GM10266 (cell line): ENCODE measurements around the gene PDCD6IP.
"Not testable (repeated sequence)": the region's sequence is repeated elsewhere in the genome, so short reads cannot be mapped to it uniquely, and the experiment has no call there.

ENCODE experiments used
- DNase-seq: peaks from one replicate; pipeline ENCODE4 v3.0.0; 2012; ENCODE audit errors: extremely low spot score
- TF ChIP-seq, protein P1 (sequence below): IDR thresholded peaks from 2 replicates; pipeline ENCODE4 v1.5.1; 2012; ENCODE audit warnings: mild to moderate bottlenecking, low read depth; ENCODE audit not compliant: control insufficient read depth, insufficient read depth; ENCODE audit errors: missing control alignments

PDCD6IP gene, protein sequence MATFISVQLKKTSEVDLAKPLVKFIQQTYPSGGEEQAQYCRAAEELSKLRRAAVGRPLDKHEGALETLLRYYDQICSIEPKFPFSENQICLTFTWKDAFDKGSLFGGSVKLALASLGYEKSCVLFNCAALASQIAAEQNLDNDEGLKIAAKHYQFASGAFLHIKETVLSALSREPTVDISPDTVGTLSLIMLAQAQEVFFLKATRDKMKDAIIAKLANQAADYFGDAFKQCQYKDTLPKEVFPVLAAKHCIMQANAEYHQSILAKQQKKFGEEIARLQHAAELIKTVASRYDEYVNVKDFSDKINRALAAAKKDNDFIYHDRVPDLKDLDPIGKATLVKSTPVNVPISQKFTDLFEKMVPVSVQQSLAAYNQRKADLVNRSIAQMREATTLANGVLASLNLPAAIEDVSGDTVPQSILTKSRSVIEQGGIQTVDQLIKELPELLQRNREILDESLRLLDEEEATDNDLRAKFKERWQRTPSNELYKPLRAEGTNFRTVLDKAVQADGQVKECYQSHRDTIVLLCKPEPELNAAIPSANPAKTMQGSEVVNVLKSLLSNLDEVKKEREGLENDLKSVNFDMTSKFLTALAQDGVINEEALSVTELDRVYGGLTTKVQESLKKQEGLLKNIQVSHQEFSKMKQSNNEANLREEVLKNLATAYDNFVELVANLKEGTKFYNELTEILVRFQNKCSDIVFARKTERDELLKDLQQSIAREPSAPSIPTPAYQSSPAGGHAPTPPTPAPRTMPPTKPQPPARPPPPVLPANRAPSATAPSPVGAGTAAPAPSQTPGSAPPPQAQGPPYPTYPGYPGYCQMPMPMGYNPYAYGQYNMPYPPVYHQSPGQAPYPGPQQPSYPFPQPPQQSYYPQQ

DNA sequence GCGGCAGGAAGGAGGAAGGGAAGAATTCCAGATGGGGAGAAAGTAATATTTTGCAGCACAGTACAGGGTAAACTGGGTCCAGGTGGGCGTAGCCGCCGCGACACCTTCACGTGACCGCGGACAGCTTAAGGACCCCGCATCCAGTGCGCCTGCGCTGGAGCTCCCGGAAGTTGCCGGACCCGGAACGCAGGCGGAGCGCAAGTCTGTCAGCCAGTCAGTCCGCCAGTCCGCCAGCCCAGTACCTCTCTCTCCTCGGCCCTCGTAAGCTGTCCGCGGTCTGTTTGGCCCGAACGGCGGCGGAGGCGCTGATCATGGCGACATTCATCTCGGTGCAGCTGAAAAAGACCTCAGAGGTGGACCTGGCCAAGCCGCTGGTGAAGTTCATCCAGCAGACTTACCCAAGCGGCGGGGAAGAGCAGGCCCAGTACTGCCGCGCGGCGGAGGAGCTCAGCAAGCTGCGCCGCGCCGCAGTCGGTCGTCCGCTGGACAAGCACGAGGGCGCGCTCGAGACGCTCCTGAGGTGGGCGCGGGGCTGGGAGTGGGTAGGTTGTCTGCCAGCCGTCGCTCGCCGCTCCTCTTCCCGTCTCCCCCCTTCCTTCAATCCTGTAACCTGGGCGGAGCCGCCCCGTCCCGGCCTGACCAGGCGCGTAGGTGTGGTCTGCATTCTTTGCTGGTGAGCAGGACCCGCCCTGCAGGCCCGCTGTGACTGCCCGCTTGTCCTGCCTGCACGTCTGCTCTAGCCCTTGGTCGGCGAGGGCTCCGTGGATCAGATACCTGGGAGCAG lies at the start of gene PDCD6IP:
Gene PDCD6IP, plus strand, starts transcription at position 213 of the 784 bp plus-strand sequence. Its CDS starts 99 bp downstream, at position 312.
- peak; percentile 89 for DNase-seq
- TF ChIP-seq, protein P1, sequence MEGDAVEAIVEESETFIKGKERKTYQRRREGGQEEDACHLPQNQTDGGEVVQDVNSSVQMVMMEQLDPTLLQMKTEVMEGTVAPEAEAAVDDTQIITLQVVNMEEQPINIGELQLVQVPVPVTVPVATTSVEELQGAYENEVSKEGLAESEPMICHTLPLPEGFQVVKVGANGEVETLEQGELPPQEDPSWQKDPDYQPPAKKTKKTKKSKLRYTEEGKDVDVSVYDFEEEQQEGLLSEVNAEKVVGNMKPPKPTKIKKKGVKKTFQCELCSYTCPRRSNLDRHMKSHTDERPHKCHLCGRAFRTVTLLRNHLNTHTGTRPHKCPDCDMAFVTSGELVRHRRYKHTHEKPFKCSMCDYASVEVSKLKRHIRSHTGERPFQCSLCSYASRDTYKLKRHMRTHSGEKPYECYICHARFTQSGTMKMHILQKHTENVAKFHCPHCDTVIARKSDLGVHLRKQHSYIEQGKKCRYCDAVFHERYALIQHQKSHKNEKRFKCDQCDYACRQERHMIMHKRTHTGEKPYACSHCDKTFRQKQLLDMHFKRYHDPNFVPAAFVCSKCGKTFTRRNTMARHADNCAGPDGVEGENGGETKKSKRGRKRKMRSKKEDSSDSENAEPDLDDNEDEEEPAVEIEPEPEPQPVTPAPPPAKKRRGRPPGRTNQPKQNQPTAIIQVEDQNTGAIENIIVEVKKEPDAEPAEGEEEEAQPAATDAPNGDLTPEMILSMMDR = no peak

DNA sequence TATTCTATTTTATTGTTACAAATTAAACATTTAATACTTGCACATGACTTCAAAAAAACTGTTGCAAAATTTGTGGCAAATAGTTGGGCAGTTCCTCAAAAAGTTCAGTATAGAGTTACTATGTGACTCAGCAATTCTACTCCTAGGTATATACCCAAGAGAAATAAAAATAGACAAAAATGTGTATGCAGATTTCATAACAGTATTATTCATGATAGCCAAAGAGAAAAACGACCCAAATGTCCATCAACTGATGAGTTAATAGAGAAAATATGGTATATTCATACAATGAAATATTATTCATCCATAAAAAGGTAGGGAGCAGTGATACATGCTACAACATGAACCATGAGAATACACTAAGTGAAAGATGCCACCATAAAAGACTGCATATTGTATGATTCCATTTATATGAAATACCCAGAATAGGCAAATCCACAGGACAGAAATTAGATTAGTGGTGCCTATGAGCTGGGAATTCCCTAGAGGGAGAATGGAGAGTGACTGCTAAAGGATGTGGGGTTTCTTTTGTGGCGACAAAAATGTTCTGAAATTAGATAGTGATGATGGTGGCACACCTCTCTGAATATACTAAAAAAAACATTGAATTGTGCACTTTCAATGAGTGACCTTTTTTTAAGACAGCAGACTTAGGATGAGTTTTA lies 48.8 kb upstream of the PDCD6IP start:
- DNase-seq = no peak
- TF ChIP-seq, protein P1 = no peak

DNA sequence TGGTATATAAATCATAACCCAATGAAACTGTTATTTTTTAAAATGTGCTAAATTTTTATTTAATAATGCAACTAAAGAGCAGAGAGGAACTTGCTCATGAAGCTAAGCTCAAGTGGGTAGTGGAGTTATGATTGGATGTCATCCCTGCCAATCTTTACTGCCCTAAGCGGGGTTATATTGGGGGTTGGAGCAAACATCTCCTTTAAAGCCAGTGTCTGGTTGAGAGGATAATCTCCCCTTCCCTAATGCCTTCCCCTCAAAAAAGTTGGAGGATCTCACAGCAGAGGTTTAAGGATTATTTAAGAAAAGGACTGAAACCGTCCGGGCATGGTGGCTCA lies 48.2 kb upstream of the PDCD6IP start:
- TF ChIP-seq, protein P1 = no peak
- no peak for DNase-seq

- TF ChIP-seq, protein P1 = no peak
- DNase-seq = no peak
These were observed 47.1 kb upstream of the PDCD6IP start for GRCh38 chr3:33751336-33751735.

DNA sequence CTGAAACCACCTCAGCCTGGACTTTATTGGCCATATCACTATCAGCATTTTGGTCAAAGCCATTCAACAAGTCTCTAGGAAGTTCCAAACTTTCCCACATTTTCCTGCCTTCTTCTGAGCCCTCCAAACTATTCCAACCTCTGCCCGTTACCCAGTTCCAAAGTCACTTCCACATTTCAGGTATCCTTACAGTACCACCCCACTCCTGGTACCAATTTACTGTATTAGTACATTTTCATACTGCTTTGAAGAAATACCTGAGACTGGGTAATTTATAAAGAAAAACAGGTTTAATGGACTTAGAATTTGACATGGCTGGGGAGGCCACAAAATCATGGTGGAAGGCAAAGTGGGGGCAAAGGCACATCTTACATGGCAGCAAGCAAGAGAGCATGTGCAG lies 44.0 kb upstream of the PDCD6IP start:
- not testable (repeated sequence) for DNase-seq

GRCh38 chr3:33758281-33758680 lies 40.1 kb upstream of the PDCD6IP start:
- TF ChIP-seq, protein P1 = no peak
- DNase-seq = no peak

DNA sequence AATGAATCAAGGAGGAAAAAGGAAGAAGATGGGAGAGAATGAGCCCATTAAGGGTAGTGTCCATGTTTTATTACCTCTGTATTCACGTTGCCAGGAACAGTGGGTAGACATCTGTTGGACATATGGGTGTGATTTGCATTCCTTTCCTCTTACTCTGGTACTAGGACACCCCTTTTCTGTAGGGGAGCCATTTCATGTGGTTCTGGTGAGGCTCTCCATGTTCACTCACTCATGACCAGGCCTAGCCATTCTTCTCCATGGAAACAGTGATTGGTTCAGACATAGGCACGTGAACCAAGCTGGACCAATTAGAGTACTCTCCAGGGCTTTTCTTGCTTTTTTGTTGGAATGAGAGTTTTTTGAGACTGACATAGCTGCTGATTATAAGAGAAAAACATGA lies 39.6 kb upstream of the PDCD6IP start:
- DNase-seq = no peak
- TF ChIP-seq, protein P1 = no peak
